Inflammatory macrophage treated with lipopolysaccharide for 1 hour (primary cell): ENCODE data around the gene GNG12.

Source experiments
- DNase-seq, 2 donors: peaks; one replicate each; pipeline ENCODE4 v3.0.0-alpha.2; 2020 to 2022

Gene GNG12

GRCh38 chr1:67832737-67833601 lies at the start of gene GNG12:
Gene GNG12 (minus strand): TSS chr1:67833467. CDS start chr1:67707686, 125,781 bp downstream.
- DNase-seq = peak in 1 of 2 donors; percentile 17

- no peak for DNase-seq
Measured at GRCh38 chr1:67882196-67882958, 49.1 kb upstream of the GNG12 start.

- DNase-seq = no peak
Measured at GRCh38 chr1:67880056-67880601, 46.9 kb upstream of the GNG12 start.

GRCh38 chr1:67879485-67879884 lies 46.2 kb upstream of the GNG12 start:
- no peak for DNase-seq

- no peak for DNase-seq
Measured at GRCh38 chr1:67874501-67875111, 41.3 kb upstream of the GNG12 start.

- no peak for DNase-seq
Measured at GRCh38 chr1:67869233-67869632, 36.0 kb upstream of the GNG12 start.

- no peak for DNase-seq
Measured at GRCh38 chr1:67863637-67864036, 30.4 kb upstream of the GNG12 start.

GRCh38 chr1:67862685-67863084 lies 29.4 kb upstream of the GNG12 start:
- no peak for DNase-seq

GRCh38 chr1:67861856-67862516 lies 28.7 kb upstream of the GNG12 start:
- DNase-seq = no peak

- no peak for DNase-seq
Measured at GRCh38 chr1:67860776-67861175, 27.5 kb upstream of the GNG12 start.

GRCh38 chr1:67856921-67857320 lies 23.7 kb upstream of the GNG12 start:
- DNase-seq = no peak

- no peak for DNase-seq
Measured at GRCh38 chr1:67855961-67856360, 22.7 kb upstream of the GNG12 start.

- DNase-seq = no peak
Measured at GRCh38 chr1:67855444-67855843, 22.2 kb upstream of the GNG12 start.

GRCh38 chr1:67853704-67854103 lies 20.4 kb upstream of the GNG12 start:
- peak in 1 of 2 donors; percentile 59 for DNase-seq

- no peak for DNase-seq
Measured at GRCh38 chr1:67851800-67852199, 18.5 kb upstream of the GNG12 start.

GRCh38 chr1:67850611-67851075 lies 17.4 kb upstream of the GNG12 start:
- DNase-seq = peak; percentile 27 to 41

- peak; percentile 10 to 39 for DNase-seq
Measured at GRCh38 chr1:67850151-67850551, 16.9 kb upstream of the GNG12 start.

GRCh38 chr1:67847466-67847865 lies 14.2 kb upstream of the GNG12 start:
- no peak for DNase-seq

- DNase-seq = no peak
Measured at GRCh38 chr1:67846538-67846937, 13.3 kb upstream of the GNG12 start.

GRCh38 chr1:67844988-67845387 lies 11.7 kb upstream of the GNG12 start:
- no peak for DNase-seq

GRCh38 chr1:67843746-67844145 lies 10.5 kb upstream of the GNG12 start:
- no peak for DNase-seq

GRCh38 chr1:67843331-67843730 lies 10.1 kb upstream of the GNG12 start:
- no peak for DNase-seq

GRCh38 chr1:67840449-67840848 lies 7.2 kb upstream of the GNG12 start:
- no peak for DNase-seq
